Eye (tissue), 1 donor: Measurements from ENCODE around the gene STK38.
A peak's percentile ranks its signal among the peaks of the same experiment; 100 is the strongest.
"Not testable (repeated sequence)": the region's sequence is repeated elsewhere in the genome, so short reads cannot be mapped to it uniquely, and the experiment has no call there.

Experiments used
- DNase-seq: peaks from one replicate; pipeline ENCODE4 v3.0.0-alpha.2; 2015

Gene STK38

DNA sequence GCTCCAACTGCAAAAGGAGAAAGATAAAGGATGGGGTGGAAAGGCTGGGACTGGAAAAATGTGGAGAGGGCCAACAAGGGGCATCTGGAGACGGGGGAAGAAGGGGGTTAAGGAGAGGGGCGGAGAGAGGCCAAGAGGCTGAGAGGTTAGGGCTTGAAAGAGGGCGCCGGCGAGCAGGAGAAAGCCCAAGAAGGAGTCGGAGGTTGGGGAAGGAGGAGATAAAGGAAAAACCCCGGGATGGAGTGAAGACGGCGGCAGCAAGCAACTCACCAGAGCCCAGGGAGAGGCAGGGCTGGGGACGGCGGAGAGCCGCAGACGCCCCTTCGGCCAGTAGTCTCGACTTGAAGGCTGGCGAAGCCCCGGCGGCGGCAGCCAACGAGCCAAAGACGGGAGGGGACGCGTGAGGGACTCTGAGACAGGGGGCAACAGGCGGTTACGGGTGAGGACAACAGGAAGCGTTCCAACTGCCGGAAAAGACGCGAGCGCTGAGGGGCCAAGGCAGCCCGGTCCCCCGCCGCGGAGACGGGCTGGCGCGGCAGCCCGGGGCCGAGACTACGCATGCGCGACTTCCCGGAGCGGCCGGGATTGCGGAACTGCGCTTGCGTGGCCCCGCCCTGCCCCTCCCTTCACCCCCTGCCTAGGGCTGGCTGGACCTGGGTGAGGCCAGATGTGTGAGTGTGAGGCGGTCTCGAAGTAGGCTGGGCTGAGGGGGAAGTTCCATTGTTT, at the start of gene STK38:
TSS of gene STK38 (minus strand) at position 560 of the 726 bp plus-strand sequence. CDS start 7,277 bp downstream, outside the sequence.
- DNase-seq: peak; percentile 96

DNA sequence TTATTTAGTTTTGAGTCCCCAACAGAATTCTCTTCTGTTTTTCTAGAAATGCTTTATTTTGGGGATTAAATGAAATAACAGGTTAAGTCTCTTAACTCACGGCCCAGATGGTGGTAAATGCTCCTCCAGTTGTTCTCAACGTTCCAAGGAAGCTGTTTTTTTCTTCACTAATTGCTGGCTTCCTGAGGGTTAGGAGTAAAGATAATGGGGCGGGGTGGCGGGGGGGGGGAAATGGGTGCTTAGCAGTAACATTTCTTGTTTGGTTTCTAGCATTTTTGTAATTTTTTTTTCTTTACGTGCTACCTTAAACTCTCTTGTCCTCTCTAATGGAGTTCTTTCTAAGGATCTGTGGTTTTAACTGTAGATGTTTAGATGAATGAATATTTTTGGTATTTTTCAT, 49.1 kb upstream of the STK38 start:
- peak; percentile 55 for DNase-seq

DNA sequence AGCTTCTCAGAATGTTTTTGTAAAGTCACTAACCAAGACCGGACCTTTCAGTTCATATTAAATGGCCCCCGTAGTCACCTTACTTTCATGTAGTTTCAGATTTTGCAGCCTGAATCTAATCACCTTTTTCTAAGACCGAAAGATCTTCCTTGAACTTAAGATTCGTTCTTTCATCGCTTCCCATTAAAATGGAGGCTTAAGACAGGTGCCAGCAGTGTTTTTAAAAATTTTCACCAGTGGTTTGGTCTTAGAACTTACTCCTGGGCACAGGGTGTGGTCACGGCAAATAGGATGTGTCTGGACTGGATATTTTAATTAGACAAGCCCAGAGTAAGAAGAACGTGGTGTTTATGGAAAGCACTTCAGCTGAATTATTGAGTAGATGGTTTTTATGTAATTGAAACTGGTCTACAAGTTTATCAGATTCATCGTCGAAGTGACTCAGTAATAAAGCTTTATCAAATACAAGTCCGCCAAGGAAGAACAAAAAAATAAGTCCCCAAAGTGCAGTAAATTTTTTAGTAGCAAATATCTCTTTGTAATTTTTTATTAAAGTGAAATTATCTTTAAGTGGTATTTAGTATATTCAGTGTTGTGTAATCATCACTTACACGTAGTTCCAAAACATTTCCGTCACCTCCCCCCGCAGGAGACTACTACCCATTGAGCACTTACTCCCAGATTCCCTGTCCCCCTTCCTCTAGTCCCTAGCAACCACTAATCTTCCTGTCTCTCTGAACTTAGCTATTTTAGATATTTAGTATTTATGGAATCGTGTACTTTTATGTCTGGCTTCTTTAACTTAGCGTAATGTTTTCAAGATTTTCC, 47.8 kb upstream of the STK38 start:
- peak; percentile 86 for DNase-seq

DNA sequence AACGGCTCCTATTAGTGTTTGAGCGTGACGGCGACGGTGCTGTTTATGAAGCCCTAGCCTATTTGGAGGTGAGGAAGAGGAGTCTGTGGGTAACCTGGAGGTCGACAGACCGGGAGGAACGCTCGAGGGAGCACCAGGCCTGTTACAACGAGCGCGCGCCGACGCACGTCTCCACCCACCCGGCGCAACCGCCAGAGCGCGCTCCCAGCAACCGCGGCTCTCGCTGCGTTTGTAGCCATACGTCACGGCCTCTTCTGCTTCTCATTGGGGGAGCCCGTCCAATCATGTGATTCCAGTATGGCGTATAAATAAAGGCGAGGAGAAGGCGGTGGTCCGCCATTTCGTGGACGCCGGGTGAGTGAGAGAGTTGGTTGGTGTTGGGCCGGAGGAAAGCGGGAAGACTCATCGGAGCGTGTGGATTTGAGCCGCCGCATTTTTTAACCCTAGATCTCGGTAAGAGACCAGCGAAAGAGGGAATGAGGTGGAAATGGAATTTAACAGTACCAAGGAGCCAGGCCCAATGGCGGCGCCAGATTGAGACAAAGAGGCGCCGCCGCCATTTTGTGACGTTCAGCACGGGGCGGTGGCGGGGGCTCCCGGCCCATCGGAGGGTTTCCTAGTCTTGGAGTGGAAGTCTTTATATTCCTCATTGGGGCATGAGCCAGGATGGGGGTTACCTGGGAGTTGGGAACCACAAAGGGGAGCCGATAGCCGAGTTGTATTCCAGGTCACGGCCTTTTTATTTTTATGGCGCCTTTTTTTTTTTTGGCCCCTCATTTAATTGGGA, 46.9 kb upstream of the STK38 start, which contains the start of gene SRSF3:
TSS of gene SRSF3 (plus strand) at position 334 of the 787 bp plus-strand sequence. CDS start 2,401 bp downstream, outside the sequence.
- DNase-seq: peak; percentile 98

DNA sequence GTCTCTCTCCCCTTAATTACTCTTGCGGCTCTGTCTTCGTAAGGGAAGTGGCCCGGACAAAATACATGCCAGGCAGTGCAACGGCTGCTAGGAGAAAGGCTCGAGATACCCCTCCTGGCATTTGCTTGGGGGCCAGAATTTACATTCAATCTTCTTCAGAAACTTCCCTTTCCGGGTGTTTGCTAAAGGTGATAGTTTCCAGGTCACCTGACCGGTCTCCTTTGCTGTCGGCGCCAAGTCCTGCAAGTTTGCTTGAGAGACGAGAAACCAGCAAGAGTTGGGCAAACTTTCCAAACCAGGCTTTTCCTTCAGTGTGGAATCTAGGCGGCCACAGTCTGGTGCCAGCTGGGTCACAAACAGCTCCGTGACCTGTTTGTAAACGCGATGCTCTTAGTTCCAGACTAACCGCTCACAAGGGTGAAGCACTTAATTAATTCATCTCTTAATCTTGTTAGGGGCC, 46.3 kb upstream of the STK38 start:
- peak; percentile 88 for DNase-seq

DNA sequence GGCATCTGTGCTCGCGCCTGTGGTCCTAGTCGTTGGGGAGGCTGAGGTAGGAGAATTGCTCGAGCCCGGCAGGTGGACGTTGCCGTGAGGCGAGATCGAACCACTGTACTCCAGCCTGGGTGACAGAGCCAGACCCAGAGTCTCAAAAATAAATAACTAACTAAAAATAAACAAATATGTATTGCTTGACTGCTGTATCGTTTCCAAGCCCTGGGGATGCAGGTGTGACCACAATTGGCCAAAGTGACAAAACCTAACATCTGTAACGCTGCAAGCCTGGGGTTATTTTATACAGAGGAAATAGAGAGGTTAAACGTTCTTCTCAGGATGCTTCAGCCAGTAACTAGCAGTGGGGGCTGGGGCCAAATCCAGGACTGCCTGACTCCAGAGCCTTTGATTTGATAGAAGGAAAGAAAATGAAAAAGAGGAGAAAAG, 45.0 kb upstream of the STK38 start:
- no peak for DNase-seq

DNA sequence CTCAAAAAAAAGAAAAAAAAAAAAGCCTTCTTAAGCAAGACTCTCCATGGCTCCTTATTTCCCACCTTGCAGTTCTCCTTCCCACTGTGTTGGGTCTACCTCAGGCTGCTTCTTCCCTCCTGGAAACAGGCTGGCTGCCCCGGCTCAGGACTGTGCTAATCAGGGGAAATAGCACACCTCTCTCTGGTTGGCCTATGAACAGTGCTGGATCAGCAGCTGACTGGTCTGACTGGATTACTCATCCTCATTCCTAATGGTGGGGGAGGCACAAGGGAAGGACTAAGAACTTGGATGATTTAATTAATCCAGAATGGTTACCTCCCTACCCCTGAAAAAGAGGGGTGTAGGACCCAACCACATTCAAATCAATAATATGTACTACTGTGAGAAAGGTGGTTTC, 43.0 kb upstream of the STK38 start:
- DNase-seq: no peak

DNA sequence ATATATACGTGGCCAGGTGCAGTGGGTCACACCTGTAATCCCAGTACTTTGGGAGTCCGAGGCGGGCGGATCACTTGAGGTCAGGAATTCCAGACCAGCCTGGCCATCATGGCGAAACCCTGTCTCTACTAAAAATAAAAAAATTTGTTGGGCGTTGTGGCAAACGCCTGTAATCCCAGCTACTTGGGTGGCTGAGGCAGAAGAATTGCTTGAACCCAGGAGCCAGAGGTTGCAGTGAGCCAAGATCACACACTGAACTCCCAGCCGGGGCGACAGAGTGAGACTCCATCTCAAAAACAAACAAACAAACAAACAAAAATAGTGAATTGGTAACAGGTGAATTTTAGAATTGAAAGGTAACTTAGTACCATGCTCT, 41.7 kb upstream of the STK38 start:
- not testable (repeated sequence) for DNase-seq

DNA sequence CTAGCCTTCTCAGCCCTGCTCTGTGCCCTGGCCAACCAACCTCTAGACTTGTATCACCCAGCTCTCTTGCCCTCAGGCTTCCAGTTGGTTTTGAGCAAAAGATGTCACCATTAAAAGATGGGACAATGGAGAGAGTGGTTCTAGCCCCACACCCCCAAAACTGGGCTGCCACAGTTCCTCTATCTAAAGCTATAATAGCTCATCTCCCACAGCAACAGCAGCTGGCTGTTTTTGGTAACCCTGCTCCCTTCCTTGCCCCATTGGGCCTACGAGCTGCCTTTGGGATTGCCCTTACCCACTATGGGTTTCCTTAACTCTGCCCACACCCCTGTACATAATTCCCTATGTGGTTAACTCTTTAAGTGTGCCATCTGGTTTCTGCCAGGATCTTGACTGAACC, 39.3 kb upstream of the STK38 start:
- no peak for DNase-seq

DNA sequence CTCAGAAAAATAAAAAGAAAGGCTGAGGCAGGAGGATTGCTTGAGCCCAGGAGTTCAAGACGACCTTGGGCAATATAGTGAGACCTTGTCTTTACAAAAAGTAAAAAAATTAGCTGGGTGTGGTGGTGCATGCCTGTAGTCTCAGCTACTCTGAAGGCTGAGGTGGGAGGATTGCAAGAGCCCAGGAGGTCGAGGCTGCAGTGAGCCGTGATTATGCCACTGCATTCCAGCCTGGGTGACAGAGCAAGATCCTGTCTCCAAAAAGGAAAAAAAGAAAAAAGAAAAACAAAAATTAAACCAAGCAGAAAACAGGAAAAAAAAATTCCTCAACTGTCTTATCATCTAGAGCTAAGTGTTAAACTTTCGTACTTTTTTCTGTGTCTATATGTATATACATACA, 34.4 kb upstream of the STK38 start:
- DNase-seq: no peak

DNA sequence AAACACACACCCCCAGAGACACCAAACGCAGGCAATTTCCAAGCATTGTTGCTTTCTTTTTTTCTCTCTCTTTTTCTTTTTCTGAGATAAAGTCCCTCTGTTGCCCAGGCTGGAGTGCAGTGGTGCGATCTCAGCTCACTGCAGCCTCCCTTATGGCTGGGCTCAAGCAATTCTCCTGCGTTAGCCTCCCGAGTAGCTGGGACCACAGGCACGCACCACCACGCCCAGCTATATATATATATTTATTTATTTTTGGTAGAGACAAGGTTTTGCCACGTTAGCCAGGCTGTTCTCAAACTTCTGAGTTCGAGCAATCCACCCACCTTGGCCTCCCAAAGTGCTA, 32.9 kb upstream of the STK38 start:
- DNase-seq: no peak

DNA sequence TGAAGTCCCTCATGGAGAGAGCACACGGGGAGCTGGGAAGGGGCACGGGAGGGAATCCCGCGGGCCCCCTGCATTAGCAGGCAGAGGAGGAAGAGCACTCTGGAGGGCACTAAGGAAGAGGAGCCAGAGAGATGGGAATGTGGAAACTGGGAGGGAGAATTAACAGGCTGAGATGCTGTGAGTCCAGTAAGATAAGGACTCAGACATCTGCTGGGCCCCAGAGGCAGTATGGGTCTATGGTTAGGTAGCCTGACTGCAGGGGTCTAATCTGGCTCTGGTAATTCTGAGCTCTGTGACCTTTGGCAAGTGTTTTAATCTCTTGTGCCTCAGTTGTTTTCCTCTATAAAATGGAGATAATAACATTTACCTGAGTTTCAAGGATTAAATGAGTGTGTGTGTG, 31.2 kb upstream of the STK38 start:
- no peak for DNase-seq

DNA sequence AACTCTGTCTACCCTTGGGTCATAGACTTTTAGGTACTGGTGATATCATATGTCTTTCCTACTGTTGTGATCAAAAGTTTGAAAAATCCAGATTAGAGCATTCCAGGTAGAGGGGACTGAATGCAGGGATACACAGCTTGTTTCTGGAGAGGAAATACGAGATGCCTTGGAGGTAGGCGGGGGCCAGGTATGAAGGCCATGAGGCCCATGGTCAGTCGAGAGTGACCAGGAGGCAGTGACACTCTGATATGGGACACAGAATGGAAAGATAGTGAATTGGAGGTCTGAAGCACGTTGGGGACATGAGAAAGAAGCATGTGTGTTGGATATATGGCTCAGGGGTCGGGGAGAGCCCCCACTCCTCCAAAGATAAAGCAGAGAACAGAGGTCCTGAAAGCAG, 30.8 kb upstream of the STK38 start:
- no peak for DNase-seq

DNA sequence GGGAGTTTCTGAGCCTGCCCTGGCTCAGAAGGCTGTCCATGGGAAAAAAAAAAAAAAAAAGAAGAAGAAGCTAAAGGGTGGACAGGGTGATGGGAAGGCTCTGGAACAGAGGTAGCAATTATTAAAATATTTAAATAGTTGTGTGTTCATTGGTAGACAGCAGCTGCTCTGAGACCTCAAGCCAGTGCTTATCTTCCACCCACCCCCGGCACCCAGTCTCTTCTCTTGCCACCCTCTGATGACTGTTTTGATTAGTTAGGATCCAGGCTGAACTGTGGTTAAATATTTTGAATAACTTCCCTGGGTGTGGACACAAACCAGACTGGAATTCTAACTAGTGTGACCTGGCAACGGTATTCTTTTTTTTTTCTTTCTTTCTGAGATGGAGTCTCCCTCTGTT, 30.0 kb upstream of the STK38 start:
- DNase-seq: no peak

DNA sequence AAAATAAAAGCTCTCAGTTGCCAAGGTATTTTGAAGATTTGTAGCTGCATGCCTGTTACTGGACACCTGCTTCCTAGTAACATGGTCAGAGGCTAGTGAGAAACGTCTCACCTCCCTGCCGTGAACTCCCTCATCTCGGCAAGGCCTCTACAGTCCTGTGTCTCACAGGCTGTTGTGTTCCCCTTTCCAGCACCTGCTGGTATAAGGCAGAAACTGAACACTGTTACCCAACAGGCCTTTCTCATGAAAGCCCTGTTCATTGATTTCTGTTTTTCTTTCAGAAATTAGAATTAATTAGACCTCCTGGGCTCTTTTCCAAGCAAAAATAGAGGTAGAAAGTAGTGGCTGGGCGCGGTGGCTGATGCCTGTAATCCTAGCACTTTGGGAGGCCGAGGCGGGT, 29.3 kb upstream of the STK38 start:
- no peak for DNase-seq

DNA sequence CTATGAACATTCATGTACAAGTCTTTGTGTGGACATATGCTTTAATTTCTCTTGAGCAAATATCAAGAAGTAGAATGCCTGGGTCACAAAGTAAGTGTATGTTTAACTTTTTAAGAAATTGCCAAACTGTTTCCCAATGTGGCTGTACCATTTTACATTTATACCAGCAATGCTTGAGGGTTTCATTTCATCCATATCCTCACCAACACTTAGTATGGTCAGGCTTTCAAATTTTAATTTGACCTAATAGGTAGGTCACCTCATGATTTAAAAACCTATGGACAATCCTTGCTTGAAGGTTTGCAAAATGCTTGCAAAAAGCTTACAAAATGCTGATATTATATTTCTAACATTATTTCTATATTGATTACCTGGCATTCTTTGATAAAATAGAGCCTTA, 27.4 kb upstream of the STK38 start:
- no peak for DNase-seq

DNA sequence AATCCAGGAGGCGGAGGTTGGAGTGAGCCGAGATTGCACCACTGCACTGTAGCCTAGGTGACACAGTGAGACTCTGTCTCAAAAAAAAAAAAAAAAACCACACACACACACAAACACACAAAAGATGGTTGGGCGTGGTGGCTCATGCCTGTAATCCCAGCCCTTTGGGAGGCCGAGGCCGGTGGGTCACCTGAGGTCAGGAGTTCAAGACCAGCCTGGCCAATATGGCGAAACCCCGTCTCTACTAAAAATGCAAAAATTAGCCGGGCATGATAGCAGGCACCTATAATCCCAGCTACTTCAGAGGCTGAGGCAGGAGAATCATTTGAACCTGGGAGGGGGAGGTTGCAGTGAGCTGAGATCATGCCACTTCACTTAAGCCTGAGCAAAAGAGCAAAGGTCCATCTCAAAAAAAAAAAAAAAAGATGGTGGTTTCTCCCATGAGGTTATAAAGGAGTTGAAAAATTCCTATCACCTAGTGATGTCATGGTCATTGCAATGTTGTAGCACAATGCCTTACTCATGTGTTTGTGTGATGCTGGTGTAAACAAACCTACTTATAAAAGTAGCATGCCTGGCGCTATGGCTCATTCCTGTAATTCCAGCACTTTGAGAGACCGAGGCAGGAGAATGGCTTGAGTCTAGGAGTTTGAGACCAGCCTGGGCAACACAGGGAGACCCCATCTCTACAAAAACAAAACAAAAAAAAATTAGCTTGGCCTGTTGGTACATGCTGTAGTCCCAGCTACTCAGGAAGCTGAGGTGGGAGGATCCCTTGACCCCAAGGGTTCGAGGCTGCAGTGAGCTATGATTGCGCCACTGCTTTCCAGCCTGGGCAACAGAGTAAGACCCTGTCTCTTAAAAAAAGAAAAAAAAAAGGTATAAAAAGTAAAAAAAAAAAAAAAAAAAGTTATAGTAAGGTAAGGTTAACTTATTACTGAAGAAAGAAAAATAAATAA, 25.4 kb upstream of the STK38 start:
- not testable (repeated sequence) for DNase-seq

DNA sequence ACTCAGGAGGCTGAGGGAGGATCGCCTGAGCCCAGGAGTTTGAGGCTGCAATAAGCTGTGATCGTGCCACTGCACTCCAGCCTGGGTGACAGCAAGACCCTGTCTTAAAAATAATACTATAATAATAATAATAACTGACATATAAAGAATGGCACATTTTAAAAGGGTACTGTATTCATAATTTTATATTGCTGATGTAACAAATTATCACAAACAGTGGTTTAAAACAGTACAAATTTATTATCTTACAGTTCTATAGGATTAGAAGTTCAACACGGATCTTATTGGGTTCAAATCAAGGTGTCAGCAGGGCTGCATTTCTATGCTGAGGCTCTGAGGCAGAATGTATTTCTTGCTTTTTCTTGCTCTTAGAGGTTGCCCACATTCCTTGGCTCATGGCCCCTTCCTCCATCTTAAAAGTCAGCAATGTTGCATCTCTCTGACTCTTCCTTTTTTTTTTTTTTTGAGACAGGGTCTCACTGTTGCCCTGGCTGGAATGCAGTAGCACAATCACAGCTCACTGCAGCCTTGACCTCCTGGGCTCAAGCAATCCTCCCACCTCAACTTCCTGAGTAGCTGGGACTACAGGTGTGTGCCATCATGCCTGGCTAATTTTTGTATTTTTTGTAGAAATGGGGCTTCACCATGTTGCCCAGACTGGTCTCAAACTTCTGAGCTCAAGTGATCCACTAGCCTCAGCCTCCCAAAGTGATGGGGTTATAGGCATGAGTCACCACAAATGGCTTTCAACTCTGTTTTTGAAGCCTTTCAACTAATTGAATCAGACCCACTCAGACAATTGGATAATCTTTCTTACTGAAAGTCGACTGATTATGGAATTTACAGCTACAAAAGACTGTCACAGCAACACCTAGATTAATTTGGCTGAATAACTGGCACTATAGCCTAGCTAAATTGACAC, 24.1 kb upstream of the STK38 start:
- DNase-seq: no peak

DNA sequence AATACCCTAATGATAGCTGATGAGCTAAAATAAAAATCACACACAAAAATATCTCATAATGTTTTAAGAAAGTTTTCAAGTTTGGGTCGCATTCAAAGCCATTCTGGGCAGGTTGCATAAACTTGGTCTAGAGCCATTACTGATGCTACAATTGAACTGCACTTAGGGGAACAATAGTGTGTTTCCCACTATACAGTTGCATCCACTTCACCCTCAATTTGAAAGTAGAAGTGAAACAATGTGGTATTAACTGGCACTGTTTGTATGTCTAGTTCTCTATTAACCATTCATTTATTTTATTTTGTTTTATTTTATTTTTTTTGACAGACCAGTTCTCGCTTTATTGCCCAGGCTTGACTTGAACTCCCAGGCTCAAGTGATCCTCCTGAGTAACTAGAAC, 23.0 kb upstream of the STK38 start:
- no peak for DNase-seq

DNA sequence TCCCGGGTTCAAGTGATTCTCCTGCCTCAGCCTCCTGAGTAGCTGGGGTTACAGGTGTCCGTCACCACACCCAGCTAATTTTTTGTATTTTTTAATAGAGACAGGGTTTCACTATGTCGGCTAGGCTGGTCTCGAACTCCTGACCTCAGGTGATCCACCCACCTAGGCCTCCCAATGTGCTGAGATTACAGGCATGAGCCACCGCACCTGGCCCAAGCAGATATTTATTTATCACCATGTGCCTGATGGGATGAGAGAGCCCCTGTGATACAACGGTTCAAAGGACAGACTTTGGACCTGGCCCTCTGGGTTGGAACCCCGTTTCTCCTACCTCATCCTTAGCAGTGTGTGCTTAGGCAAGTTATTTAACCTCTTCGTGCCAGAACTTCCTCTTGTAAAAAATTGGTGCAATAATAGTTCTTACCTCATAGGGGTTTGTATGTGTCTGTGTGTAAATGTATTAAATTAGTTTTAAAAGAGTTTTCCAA, 19.2 kb upstream of the STK38 start:
- no peak for DNase-seq

DNA sequence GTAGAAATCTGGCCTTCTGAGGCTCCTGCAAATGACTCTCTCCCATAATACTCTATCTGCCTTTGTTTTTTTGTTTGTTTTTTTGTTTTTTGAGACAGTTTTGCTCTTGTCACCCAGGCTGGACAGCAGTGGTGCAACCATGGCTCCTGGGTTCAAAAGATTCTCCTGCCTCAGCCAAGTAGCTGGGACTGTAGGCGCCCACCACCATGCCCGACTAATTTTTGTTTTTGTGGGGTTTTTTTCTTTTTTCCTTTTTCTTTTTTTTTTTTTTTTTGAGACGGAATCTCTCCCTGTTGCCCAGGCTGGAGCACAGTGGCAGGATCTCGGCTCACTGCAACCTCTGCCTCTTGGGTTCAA, 16.6 kb upstream of the STK38 start:
- DNase-seq: no peak
